Lung (tissue), 12 donors: ENCODE measurements around the gene ERC2. TPM values are rescaled to one million over a fixed set of nuclear protein-coding genes. Genes with fewer than 3 reads are reported as not detected.

Source experiments
- ATAC-seq: fragments of 200-7000 bp; cut with Tn5 transposase; one replicate; pipeline ENCODE4 v1.9.1; 2020; ENCODE audit warnings: moderate number of reproducible peaks; ENCODE audit not compliant: insufficient read depth, low FRiP score
- DNase-seq, 3 donors: peaks; one replicate each; pipeline ENCODE4 v3.0.0-alpha.2; 2013 to 2017
- H3K27ac ChIP-seq, 2 donors: one replicate each; pipeline ENCODE4 v1.5.1; 2013; ENCODE audit warnings: mild to moderate bottlenecking in 2 of 2, moderate library complexity in 2 of 2, control low read depth in 1 of 2, inconsistent platforms in 1 of 2, low read depth in 1 of 2, low read length in 1 of 2
- H3K27me3 ChIP-seq, 3 donors: one replicate each; pipeline ENCODE4 v1.5.1; 2013; ENCODE audit warnings: low read length in 2 of 3; ENCODE audit not compliant: control insufficient read depth in 3 of 3, insufficient read depth in 3 of 3
- H3K36me3 ChIP-seq, 4 donors: one replicate each; pipeline ENCODE4 v1.5.1; 2013; ENCODE audit warnings: low read length in 4 of 4, mild to moderate bottlenecking in 1 of 4, moderate library complexity in 1 of 4; ENCODE audit not compliant: control insufficient read depth in 4 of 4, insufficient read depth in 4 of 4
- H3K4me1 ChIP-seq, 5 donors: one replicate each; pipeline ENCODE4 v1.5.1; 2013; ENCODE audit warnings: low read length in 5 of 5, mild to moderate bottlenecking in 2 of 5, moderate library complexity in 1 of 5; ENCODE audit not compliant: control insufficient read depth in 5 of 5, insufficient read depth in 5 of 5
- H3K4me3 ChIP-seq: one replicate; pipeline ENCODE4 v1.5.1; 2013; ENCODE audit warnings: mild to moderate bottlenecking, control low read depth, moderate library complexity
- H3K9ac ChIP-seq, 2 donors: one replicate each; pipeline ENCODE4 v1.5.1; 2013; ENCODE audit warnings: low read length in 2 of 2, control low read depth in 1 of 2; ENCODE audit not compliant: insufficient read depth in 1 of 2
- H3K9me3 ChIP-seq, 4 donors: one replicate each; pipeline ENCODE4 v1.5.1; 2013; ENCODE audit warnings: low read length in 3 of 4, mild to moderate bottlenecking in 1 of 4, moderate library complexity in 1 of 4; ENCODE audit not compliant: control insufficient read depth in 4 of 4, insufficient read depth in 3 of 4
- WGBS, 2 donors: extraction: QIAGEN DNeasy Blood & Tissue Kit; methylation state at CpG; one replicate each; pipeline ENCODE4 v1.1.7; 2013; 5-methylcytosine and 5-hydroxymethylcytosine counted together
- polyA plus RNA-seq, 2 donors: library from polyadenylated mRNA; stranded (reverse); fragments of 200-250 nt; gene quantifications; one replicate each; pipeline ENCODE4 v1.2.1, GENCODE V29; 2013
- total RNA-seq, 2 donors: library from RNA; depleted of rRNA in 1 of 2; stranded (reverse); fragments of >200 nt in 1 of 2; gene quantifications; one replicate each; pipeline ENCODE4 v1.2.1, GENCODE V29; 2014 to 2021
- TF ChIP-seq, protein P1 (sequence below): IDR thresholded peaks from 2 replicates; pipeline ENCODE4 v1.5.1; 2012; ENCODE audit warnings: mild to moderate bottlenecking; ENCODE audit errors: control extremely low read depth, extremely low read depth
- donor health status: control.
- donor health status: control.
- donor health status: Bipolar disorder and iron deficiency.
- donor health status: healthy.
- donor health status: DM: yes; HTN: yes; CAD: no.

The ERC2 gene
- total and polyA plus RNA-seq, 4 donors = 0.20 to 3.5 (median 0.97) TPM

DNA sequence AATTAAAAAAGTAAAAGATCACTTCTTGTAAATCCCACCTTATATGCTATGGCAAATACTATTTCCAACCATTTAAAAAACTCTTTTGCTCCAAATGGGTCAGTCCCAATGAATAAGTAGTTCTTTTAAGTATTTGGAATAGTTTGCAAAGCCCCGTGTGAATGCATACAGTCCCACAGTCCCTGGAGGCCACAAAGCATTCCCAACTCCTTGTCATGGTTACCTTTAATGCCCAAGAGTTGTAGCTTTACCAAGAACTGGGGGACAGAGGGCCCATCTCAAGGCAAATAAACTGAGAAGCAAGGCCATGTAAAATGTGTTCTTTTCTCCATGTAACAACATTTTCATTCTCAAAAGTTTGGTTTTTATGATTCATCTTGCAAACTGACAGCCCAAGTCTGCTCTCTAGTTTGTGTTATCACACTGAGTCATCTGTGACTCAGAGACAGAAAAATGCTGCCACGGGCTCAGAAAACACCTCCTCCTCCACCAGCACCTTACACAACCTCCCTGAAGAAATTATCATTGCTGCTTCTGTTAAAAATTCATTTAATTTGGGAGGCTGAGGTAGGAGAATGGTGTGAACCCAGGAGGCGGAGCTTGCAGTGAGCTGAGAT is 336.2 kb downstream of the ERC2 start:
- no peak for DNase-seq

DNA sequence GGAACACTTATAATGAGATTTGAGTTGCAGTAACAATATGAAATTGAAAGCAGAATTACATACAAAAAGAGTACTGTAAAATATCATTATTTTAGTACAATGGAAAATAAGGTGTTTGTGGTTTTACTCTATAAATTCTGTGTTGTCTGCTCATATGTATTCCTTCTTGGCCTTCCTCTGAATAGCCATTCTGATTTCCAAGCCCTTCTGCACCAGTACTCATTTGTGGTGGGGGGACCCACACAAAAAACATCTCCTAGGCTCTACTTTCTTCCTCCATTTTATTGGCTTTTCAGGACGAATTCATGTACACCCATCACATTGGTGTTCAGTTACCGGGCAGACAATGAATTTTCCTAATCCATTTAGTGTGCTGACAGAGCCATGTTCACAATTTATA is 338.2 kb downstream of the ERC2 start:
- Histone ChIP-seq H3K27me3 (no peaks in the 10 kb centered on the region), H3K36me3 (no peaks in the 10 kb centered on the region), H3K9ac (no peak overlapping the region), H3K9me3 (no peaks in the 10 kb centered on the region), H3K4me1 (peaks cover 0 to 9% (median 0%) of the 10 kb centered on the region in 5 donors), H3K4me3 (no peak overlapping the region), H3K27ac (no peak overlapping the region)
- TF ChIP-seq, protein P1, sequence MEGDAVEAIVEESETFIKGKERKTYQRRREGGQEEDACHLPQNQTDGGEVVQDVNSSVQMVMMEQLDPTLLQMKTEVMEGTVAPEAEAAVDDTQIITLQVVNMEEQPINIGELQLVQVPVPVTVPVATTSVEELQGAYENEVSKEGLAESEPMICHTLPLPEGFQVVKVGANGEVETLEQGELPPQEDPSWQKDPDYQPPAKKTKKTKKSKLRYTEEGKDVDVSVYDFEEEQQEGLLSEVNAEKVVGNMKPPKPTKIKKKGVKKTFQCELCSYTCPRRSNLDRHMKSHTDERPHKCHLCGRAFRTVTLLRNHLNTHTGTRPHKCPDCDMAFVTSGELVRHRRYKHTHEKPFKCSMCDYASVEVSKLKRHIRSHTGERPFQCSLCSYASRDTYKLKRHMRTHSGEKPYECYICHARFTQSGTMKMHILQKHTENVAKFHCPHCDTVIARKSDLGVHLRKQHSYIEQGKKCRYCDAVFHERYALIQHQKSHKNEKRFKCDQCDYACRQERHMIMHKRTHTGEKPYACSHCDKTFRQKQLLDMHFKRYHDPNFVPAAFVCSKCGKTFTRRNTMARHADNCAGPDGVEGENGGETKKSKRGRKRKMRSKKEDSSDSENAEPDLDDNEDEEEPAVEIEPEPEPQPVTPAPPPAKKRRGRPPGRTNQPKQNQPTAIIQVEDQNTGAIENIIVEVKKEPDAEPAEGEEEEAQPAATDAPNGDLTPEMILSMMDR = no peak
- 77 to 81% methylated on average over 2 of the region's 2 CpGs for WGBS, 2 donors
- no peak for DNase-seq
- no peak for ATAC-seq

More for the DNA sequence above, 336.2 kb downstream of the ERC2 start:
- no peaks in the 10 kb centered on the region for H3K27me3 ChIP-seq
- peaks cover 0 to 3% (median 0%) of the 10 kb centered on the region in 5 donors for H3K4me1 ChIP-seq
- ATAC-seq = no peak
- TF ChIP-seq, protein P1 = no peak
- no peaks in the 10 kb centered on the region for H3K9me3 ChIP-seq
- no peak overlapping the region for H3K4me3 ChIP-seq
- no peaks in the 10 kb centered on the region for H3K36me3 ChIP-seq
- WGBS, 2 donors = 49 to 68% methylated on average over 3 of the region's 3 CpGs
- no peak overlapping the region for H3K9ac ChIP-seq
- H3K27ac ChIP-seq = no peak overlapping the region

DNA sequence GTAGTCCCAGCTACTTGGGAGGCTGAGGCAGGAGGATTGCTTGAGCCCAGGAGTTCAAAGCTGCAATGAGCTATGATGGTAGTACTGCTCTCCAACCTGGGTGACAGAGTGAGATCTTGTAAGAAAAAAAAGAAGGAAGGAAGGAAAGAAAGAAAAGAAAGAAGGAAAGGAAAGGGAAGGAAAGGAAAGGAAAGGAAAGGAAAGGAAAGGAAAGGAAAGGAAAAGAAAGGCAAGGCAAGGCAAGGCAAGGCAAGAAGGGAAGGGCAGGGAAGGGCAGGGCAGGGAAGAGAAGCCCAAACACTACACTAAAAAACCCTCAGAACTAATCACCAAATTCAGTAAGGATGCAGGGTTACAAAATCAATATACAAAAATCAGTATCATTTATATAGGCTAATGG is 341.6 kb downstream of the ERC2 start:
- H3K9me3 ChIP-seq = no peaks in the 10 kb centered on the region
- no peak overlapping the region for H3K9ac ChIP-seq
- no peaks in the 10 kb centered on the region for H3K36me3 ChIP-seq
- no peak overlapping the region for H3K4me3 ChIP-seq
- no peaks in the 10 kb centered on the region for H3K27me3 ChIP-seq
- no peak for ATAC-seq
- H3K4me1 ChIP-seq = peaks cover 0 to 9% (median 0%) of the 10 kb centered on the region in 5 donors
- DNase-seq = no peak
- H3K27ac ChIP-seq = no peak overlapping the region
- TF ChIP-seq, protein P1 = no peak
